Karpas-422 (cell line): ENCODE data around the gene PLEKHM1. TPM values are rescaled to one million over a fixed set of nuclear protein-coding genes. Genes with fewer than 3 reads are reported as not detected.
"Not testable (repeated sequence)": the region's sequence is repeated elsewhere in the genome, so short reads cannot be mapped to it uniquely, and the experiment has no call there.

Experiments
- DNase-seq: peaks from one replicate; pipeline ENCODE4 v3.0.0-alpha.2; 2015
- H2AFZ ChIP-seq: fragments of 200-600 bp; sonication (generic); 2 replicates; pipeline ENCODE4 v1.6.1; 2014; ENCODE audit warnings: antibody characterized with exemption, low read length, mixed read lengths
- H3K27ac ChIP-seq: fragments of 200-600 bp; sonication (generic); 2 replicates; pipeline ENCODE4 v1.5.1; 2014; ENCODE audit warnings: mild to moderate bottlenecking, low read length, moderate library complexity
- H3K27me3 ChIP-seq: fragments of 200-600 bp; sonication (generic); 2 replicates; pipeline ENCODE4 v1.6.1; 2014; ENCODE audit warnings: low read length, mixed read lengths
- H3K36me3 ChIP-seq: fragments of 200-600 bp; sonication (generic); 2 replicates; pipeline ENCODE4 v1.6.1; 2014; ENCODE audit warnings: low read length, mixed read lengths; ENCODE audit not compliant: insufficient read depth
- H3K4me1 ChIP-seq: fragments of 200-600 bp; sonication (generic); 2 replicates; pipeline ENCODE4 v1.6.1; 2014; ENCODE audit warnings: mild to moderate bottlenecking, low read length, mixed read lengths
- H3K4me2 ChIP-seq: fragments of 200-600 bp; sonication (generic); 2 replicates; pipeline ENCODE4 v1.6.1; 2014; ENCODE audit warnings: low read length, low read depth, mild to moderate bottlenecking; ENCODE audit not compliant: poor library complexity, severe bottlenecking
- H3K4me3 ChIP-seq: fragments of 200-600 bp; sonication (generic); 2 replicates; pipeline ENCODE4 v1.5.1; 2014; ENCODE audit warnings: mild to moderate bottlenecking, antibody characterized with exemption, low read length, mixed read lengths
- H3K79me2 ChIP-seq: fragments of 200-600 bp; sonication (generic); 2 replicates; pipeline ENCODE4 v1.6.1; 2014; ENCODE audit warnings: mild to moderate bottlenecking, low read length, mixed read lengths
- H3K9ac ChIP-seq: fragments of 200-600 bp; sonication (generic); 2 replicates; pipeline ENCODE4 v1.6.0; 2014; ENCODE audit warnings: low read length
- H3K9me2 ChIP-seq: fragments of 200-600 bp; sonication (generic), shearing (Covaris generic); replicated peaks from 2 replicates; pipeline ENCODE4 v1.6.0; 2014; ENCODE audit warnings: mild to moderate bottlenecking, low read length, moderate library complexity; ENCODE audit not compliant: insufficient read depth
- H3K9me3 ChIP-seq: fragments of 300-700, 200-600 bp; sonication (generic); 2 replicates; pipeline ENCODE4 v1.6.1; 2014; ENCODE audit warnings: low read length, mixed read lengths
- H4K20me1 ChIP-seq: fragments of 200-600 bp; sonication (generic); 2 replicates; pipeline ENCODE4 v1.6.1; 2014; ENCODE audit warnings: mild to moderate bottlenecking, antibody characterized with exemption, low read length, low read depth; ENCODE audit not compliant: insufficient read depth
- total RNA-seq: library from RNA; depleted of rRNA; stranded (reverse); fragments of >200 nt; shearing (Covaris generic); gene quantifications from 2 replicates; pipeline ENCODE4 v1.2.3, GENCODE V29; 2014; ENCODE audit warnings: low replicate concordance

Gene PLEKHM1
- total RNA-seq, 1 experiment from 2014 or later: 43.1 TPM

GRCh38 chr17:45447650-45448049 is 42.9 kb downstream of the PLEKHM1 start:
- not testable (repeated sequence) for H3K4me3 ChIP-seq, H2AFZ ChIP-seq, H3K27ac ChIP-seq, H3K9ac ChIP-seq, H3K36me3 ChIP-seq, H4K20me1 ChIP-seq, H3K4me2 ChIP-seq, H3K9me3 ChIP-seq, DNase-seq, H3K79me2 ChIP-seq, H3K27me3 ChIP-seq, H3K9me2 ChIP-seq
- H3K4me1 ChIP-seq: peaks cover 18% of the 10 kb centered on the region

- not testable (repeated sequence) for H3K4me3 ChIP-seq, H4K20me1 ChIP-seq, H3K27me3 ChIP-seq, H3K9ac ChIP-seq, DNase-seq, H3K9me3 ChIP-seq, H3K36me3 ChIP-seq, H3K27ac ChIP-seq, H3K4me2 ChIP-seq, H3K79me2 ChIP-seq, H3K9me2 ChIP-seq, H2AFZ ChIP-seq
- H3K4me1 ChIP-seq: peaks cover 12% of the 10 kb centered on the region
These were observed 43.5 kb downstream of the PLEKHM1 start for GRCh38 chr17:45446872-45447625.

- not testable (repeated sequence) for H3K4me2 ChIP-seq, H3K9me2 ChIP-seq, DNase-seq, H2AFZ ChIP-seq, H3K4me3 ChIP-seq, H3K9me3 ChIP-seq, H3K36me3 ChIP-seq, H4K20me1 ChIP-seq, H3K9ac ChIP-seq, H3K27me3 ChIP-seq, H3K27ac ChIP-seq, H3K4me1 ChIP-seq, H3K79me2 ChIP-seq
These were observed 44.4 kb downstream of the PLEKHM1 start for GRCh38 chr17:45445901-45446743.

GRCh38 chr17:45444856-45445820 is 45.4 kb downstream of the PLEKHM1 start:
- H3K27ac ChIP-seq, H3K4me2 ChIP-seq, H3K4me1 ChIP-seq, H3K36me3 ChIP-seq, H3K9me3 ChIP-seq, H3K9ac ChIP-seq, H3K4me3 ChIP-seq, H3K27me3 ChIP-seq, H2AFZ ChIP-seq, H4K20me1 ChIP-seq, H3K79me2 ChIP-seq, H3K9me2 ChIP-seq, DNase-seq: not testable (repeated sequence)

GRCh38 chr17:45444301-45444700 is 46.2 kb downstream of the PLEKHM1 start:
- DNase-seq, H3K9me3 ChIP-seq, H3K4me3 ChIP-seq, H3K9ac ChIP-seq, H3K27me3 ChIP-seq, H3K36me3 ChIP-seq, H3K4me2 ChIP-seq, H3K4me1 ChIP-seq, H4K20me1 ChIP-seq, H3K79me2 ChIP-seq, H3K27ac ChIP-seq, H3K9me2 ChIP-seq, H2AFZ ChIP-seq: not testable (repeated sequence)

- not testable (repeated sequence) for H3K4me3 ChIP-seq, H3K9me3 ChIP-seq, H2AFZ ChIP-seq, H3K36me3 ChIP-seq, H3K4me1 ChIP-seq, H3K27me3 ChIP-seq, H3K79me2 ChIP-seq, H3K4me2 ChIP-seq, DNase-seq, H3K9ac ChIP-seq, H3K9me2 ChIP-seq, H3K27ac ChIP-seq, H4K20me1 ChIP-seq
These were observed 46.9 kb downstream of the PLEKHM1 start for GRCh38 chr17:45443371-45444260.

- no peak for DNase-seq
- H3K4me2 ChIP-seq: no peak overlapping the region
- no peaks in the 10 kb centered on the region for H3K4me1 ChIP-seq
- no peaks in the 10 kb centered on the region for H4K20me1 ChIP-seq
- no peak overlapping the region for H3K4me3 ChIP-seq
- no peak overlapping the region for H3K27ac ChIP-seq
- no peaks in the 10 kb centered on the region for H3K79me2 ChIP-seq
- no peaks in the 10 kb centered on the region for H3K27me3 ChIP-seq
- no peaks in the 10 kb centered on the region for H3K9me3 ChIP-seq
- H3K36me3 ChIP-seq: no peaks in the 10 kb centered on the region
- H3K9ac ChIP-seq: no peak overlapping the region
- H2AFZ ChIP-seq: no peak overlapping the region
- H3K9me2 ChIP-seq: no peaks in the 10 kb centered on the region
These were observed 48.8 kb downstream of the PLEKHM1 start for GRCh38 chr17:45441526-45442310.
